H1 (cell line): ENCODE data around the gene RADIL.

ENCODE experiments used
- ASH2L ChIP-seq: fragments of 200-600, 300-600 bp; sonication (generic); IDR thresholded peaks from one replicate; pipeline ENCODE4 v1.7.1; 2017; ENCODE audit warnings: low read length
- CBX5 ChIP-seq: fragments of 300-800, 300-1000 bp; sonication (generic); IDR thresholded peaks from 2 replicates; pipeline ENCODE4 v1.7.1; 2016; ENCODE audit warnings: antibody characterized with exemption, low read length, low read depth
- CREB1 ChIP-seq: IDR thresholded peaks from 2 replicates; pipeline ENCODE4 v1.6.1; 2012; ENCODE audit warnings: inconsistent platforms
- EZH2 ChIP-seq: fragments of 200-600 bp; sonication (generic); IDR thresholded peaks from 2 replicates; pipeline ENCODE4 v1.7.1; 2012; ENCODE audit warnings: low read depth, mild to moderate bottlenecking, moderate library complexity, low read length, inconsistent platforms; ENCODE audit not compliant: severe bottlenecking
- JUN ChIP-seq: IDR thresholded peaks from 2 replicates; pipeline ENCODE4 v1.6.1; 2011; ENCODE audit warnings: low read depth, mild to moderate bottlenecking, improper control_type of control experiment, low read length
- POLR2A ChIP-seq, 2 experiments: IDR thresholded peaks; 1 replicate in 1 of 2; 2 replicates in 1 of 2; pipeline ENCODE4 v1.6.1; 2011; ENCODE audit warnings: low read depth in 2 of 2, low read length in 2 of 2, mild to moderate bottlenecking in 2 of 2; ENCODE audit errors: control extremely low read depth in 1 of 2
- SP1 ChIP-seq: IDR thresholded peaks from 2 replicates; pipeline ENCODE4 v1.6.1; 2011; ENCODE audit warnings: low read depth, low read length
- SP4 ChIP-seq: IDR thresholded peaks from 2 replicates; pipeline ENCODE4 v1.6.1; 2012; ENCODE audit warnings: low read length, inconsistent platforms
- TAF1 ChIP-seq: IDR thresholded peaks from 2 replicates; pipeline ENCODE4 v1.6.1; 2011; ENCODE audit warnings: mild to moderate bottlenecking, low read depth, low read length
- TF ChIP-seq, protein P1 (sequence below), 3 experiments: IDR thresholded peaks; 1 replicate in 2 of 3; 2 replicates in 1 of 3; pipeline versions ENCODE4 v1.5.1 to v1.6.1; 2011; ENCODE audit warnings: low read length in 3 of 3, mild to moderate bottlenecking in 3 of 3, inconsistent platforms in 2 of 3, low read depth in 1 of 3, moderate library complexity in 1 of 3; ENCODE audit not compliant: insufficient read depth in 1 of 3; ENCODE audit errors: control extremely low read depth in 1 of 3

- TF ChIP-seq SP4 (no peak), TAF1 (no peak), POLR2A (IDR thresholded peaks at IDR 0.05; ENCODE audit: control extremely low read depth in 1 of 2, low read depth in 2 of 2, low read length in 2 of 2) (no peak), CBX5 (no peak), SP1 (no peak), JUN (no peak), CREB1 (no peak), EZH2 (no peak), ASH2L (no peak)
- TF ChIP-seq, protein P1, sequence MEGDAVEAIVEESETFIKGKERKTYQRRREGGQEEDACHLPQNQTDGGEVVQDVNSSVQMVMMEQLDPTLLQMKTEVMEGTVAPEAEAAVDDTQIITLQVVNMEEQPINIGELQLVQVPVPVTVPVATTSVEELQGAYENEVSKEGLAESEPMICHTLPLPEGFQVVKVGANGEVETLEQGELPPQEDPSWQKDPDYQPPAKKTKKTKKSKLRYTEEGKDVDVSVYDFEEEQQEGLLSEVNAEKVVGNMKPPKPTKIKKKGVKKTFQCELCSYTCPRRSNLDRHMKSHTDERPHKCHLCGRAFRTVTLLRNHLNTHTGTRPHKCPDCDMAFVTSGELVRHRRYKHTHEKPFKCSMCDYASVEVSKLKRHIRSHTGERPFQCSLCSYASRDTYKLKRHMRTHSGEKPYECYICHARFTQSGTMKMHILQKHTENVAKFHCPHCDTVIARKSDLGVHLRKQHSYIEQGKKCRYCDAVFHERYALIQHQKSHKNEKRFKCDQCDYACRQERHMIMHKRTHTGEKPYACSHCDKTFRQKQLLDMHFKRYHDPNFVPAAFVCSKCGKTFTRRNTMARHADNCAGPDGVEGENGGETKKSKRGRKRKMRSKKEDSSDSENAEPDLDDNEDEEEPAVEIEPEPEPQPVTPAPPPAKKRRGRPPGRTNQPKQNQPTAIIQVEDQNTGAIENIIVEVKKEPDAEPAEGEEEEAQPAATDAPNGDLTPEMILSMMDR (IDR thresholded peaks at IDR 0.05; ENCODE audit: control extremely low read depth in 1 of 3, insufficient read depth in 1 of 3, low read depth in 1 of 3, low read length in 3 of 3) = peak in 1 of 3 experiments; percentile 19; a peak in 1 of 4 replicates
Measured at GRCh38 chr7:4916113-4916512, 32.6 kb upstream of the RADIL start.
